Omental fat pad (tissue), 4 donors: ENCODE data around the gene HAGH. TPM values are rescaled to one million over a fixed set of nuclear protein-coding genes. Genes with fewer than 3 reads are reported as not detected.

ENCODE experiments used
- ATAC-seq: fragments of 150-250 bp; one replicate; pipeline ENCODE4 v1.9.1; 2016; ENCODE audit warnings: mild to moderate bottlenecking, moderate library complexity; ENCODE audit not compliant: low FRiP score
- DNase-seq: peaks from one replicate; pipeline ENCODE4 v3.0.0-alpha.2; 2019; ENCODE audit warnings: low spot score
- CTCF ChIP-seq, 3 donors: fragments of 450-650 bp; IDR thresholded peaks; one replicate each; pipeline ENCODE4 v1.5.1; 2016 to 2017; ENCODE audit warnings: antibody characterized with exemption in 3 of 3, mild to moderate bottlenecking in 3 of 3, moderate library complexity in 2 of 3
- total RNA-seq, 4 donors: library from RNA; depleted of rRNA; stranded (reverse); fragments of >200 nt; gene quantifications; one replicate each; pipeline ENCODE4 v1.1.0, GENCODE V29; 2016

Gene HAGH
- total RNA-seq, 4 donors from 2014 or later: 69.8 to 130 (median 81.5) TPM

DNA sequence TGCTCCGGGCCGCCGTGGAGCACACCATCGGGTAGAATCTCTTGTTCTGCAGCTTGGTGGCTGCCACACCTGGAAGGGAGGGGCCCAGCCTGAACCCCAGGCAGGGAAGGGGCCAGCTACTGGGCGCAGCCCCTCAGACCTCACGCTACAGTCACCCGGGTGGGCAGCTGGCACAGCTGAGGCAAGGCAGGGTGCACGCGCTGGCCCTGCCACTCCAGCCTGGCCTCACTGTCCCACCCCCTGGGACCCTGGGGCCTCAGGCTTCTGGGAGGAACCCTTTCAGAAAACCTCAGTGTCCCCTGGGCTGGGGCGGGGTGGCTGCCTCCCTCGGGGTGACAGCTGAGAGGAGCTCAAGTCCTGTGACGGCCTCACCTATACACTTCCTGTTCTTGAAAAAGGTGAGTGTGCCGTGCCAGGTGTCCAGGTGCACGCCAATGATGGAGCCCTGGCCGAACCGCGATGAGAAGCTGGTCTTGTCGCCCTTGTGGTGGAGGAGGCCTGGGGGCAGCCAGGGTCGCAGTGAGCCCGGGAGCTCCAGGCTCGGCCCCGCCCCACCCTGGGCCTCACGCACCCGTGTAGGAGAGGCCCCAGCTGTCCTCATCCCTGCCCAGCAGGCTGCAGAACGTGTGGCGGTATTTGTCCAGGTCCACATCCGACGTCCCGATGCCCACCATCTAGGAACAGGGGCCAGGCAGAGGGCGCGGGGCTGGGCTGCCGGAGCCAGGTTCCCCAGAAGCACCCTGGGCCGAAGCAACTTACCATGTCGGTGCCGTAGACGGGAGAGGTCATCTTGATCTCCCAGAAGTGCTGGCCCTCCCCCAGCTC, 49.0 kb downstream of the HAGH start:
- DNase-seq: no peak
- no peak for TF ChIP-seq CTCF (IDR thresholded peaks at IDR 0.05)
- ATAC-seq: no peak

GRCh38 chr16:1776991-1777374, 49.6 kb downstream of the HAGH start:
- no peak for ATAC-seq
- no peak for DNase-seq
- no peak for TF ChIP-seq CTCF (IDR thresholded peaks at IDR 0.05)

DNA sequence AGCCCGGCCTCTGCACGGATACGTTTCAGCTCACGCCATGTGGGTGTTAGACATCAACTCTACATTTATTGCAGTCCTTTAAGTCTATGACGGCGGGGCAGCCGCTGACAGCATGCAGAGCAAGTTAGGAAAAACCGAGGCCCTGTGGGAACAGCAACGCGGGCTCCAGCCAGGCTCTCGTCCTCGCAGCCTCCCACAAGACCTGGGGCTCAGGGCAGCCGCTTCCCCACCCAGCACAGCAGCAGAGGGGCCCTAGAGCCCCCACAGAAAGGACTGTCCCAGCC, 50.0 kb downstream of the HAGH start:
- TF ChIP-seq CTCF (IDR thresholded peaks at IDR 0.05): no peak
- ATAC-seq (no peak), DNase-seq (no peak)

GRCh38 chr16:1775846-1776671, 50.6 kb downstream of the HAGH start:
- no peak for DNase-seq
- no peak for TF ChIP-seq CTCF (IDR thresholded peaks at IDR 0.05)
- no peak for ATAC-seq

- TF ChIP-seq CTCF (IDR thresholded peaks at IDR 0.05): no peak
Observed at GRCh38 chr16:1775006-1775845, 51.4 kb downstream of the HAGH start.

GRCh38 chr16:1774448-1774780, 52.2 kb downstream of the HAGH start:
- DNase-seq (no peak), ATAC-seq (no peak)
- no peak for TF ChIP-seq CTCF (IDR thresholded peaks at IDR 0.05)

More at GRCh38 chr16:1775006-1775845, 51.4 kb downstream of the HAGH start:
- ATAC-seq (no peak), DNase-seq (no peak)
